Suprapubic skin (tissue), 4 donors: ENCODE results near the gene GALNT2. TPM values are rescaled to one million over a fixed set of nuclear protein-coding genes. Genes with fewer than 3 reads are reported as not detected.

ENCODE experiments used
- DNase-seq, 2 donors: peaks; one replicate each; pipeline ENCODE4 v3.0.0-alpha.2; 2019; ENCODE audit warnings: low spot score in 2 of 2
- H3K27ac ChIP-seq: fragments of 200-600 bp; sonication (generic); one replicate; pipeline ENCODE4 v1.5.1; 2019
- H3K27me3 ChIP-seq: fragments of 200-600 bp; sonication (generic); one replicate; pipeline ENCODE4 v1.5.1; 2019
- H3K36me3 ChIP-seq: fragments of 200-600 bp; sonication (generic); one replicate; pipeline ENCODE4 v1.5.1; 2019
- H3K4me1 ChIP-seq: fragments of 200-600 bp; sonication (generic); one replicate; pipeline ENCODE4 v1.5.1; 2019
- H3K4me3 ChIP-seq: fragments of 200-600 bp; sonication (generic); one replicate; pipeline ENCODE4 v1.5.1; 2019; ENCODE audit warnings: mild to moderate bottlenecking
- H3K9me3 ChIP-seq: fragments of 200-600 bp; sonication (generic); one replicate; pipeline ENCODE4 v1.5.1; 2019
- EP300 ChIP-seq: sonication (generic); formaldehyde crosslinking; IDR thresholded peaks from one replicate; pipeline ENCODE4 v1.6.1; 2017; ENCODE audit warnings: antibody characterized with exemption
- POLR2A ChIP-seq, 2 donors: fragments of 450-650 bp; IDR thresholded peaks; one replicate each; pipeline ENCODE4 v1.6.1; 2017; ENCODE audit warnings: antibody characterized with exemption in 2 of 2, mild to moderate bottlenecking in 2 of 2, moderate library complexity in 2 of 2
- POLR2AphosphoS5 ChIP-seq, 3 donors: sonication (generic); formaldehyde crosslinking; IDR thresholded peaks; one replicate each; pipeline ENCODE4 v1.6.1; 2017; ENCODE audit warnings: antibody characterized with exemption in 3 of 3
- WGBS: methylation state at CpG from one replicate; pipeline ENCODE4 v1.1.5; 2018; 5-methylcytosine and 5-hydroxymethylcytosine counted together
- total RNA-seq, 4 donors: library from RNA; depleted of rRNA; stranded (reverse); fragments of >200 nt; gene quantifications; one replicate each; pipeline ENCODE4 v1.1.0, GENCODE V29; 2016
- TF ChIP-seq, protein P1 (sequence below), 2 donors: fragments of 200-600 bp in 1 of 2; fragments of 450-650 bp in 1 of 2; sonication (generic) in 1 of 2; IDR thresholded peaks; one replicate each; pipeline ENCODE4 v1.5.1; 2016 to 2019; ENCODE audit warnings: antibody characterized with exemption in 2 of 2, mild to moderate bottlenecking in 1 of 2, moderate library complexity in 1 of 2

GALNT2 gene
- total RNA-seq, 4 donors from 2014 or later: 24.1 to 40.2 (median 36.4) TPM

- Histone ChIP-seq H3K4me1 (no peaks in the 10 kb centered on the region), H3K27ac (no peak overlapping the region), H3K36me3 (no peaks in the 10 kb centered on the region), H3K27me3 (no peaks in the 10 kb centered on the region), H3K4me3 (no peak overlapping the region), H3K9me3 (no peaks in the 10 kb centered on the region)
- no peak for DNase-seq
- 87% methylated on average over 6 of the region's 6 CpGs for WGBS
- TF ChIP-seq POLR2AphosphoS5 (IDR thresholded peaks at IDR 0.05) (no peak), POLR2A (IDR thresholded peaks at IDR 0.05) (no peak), EP300 (no peak)
- TF ChIP-seq, protein P1, sequence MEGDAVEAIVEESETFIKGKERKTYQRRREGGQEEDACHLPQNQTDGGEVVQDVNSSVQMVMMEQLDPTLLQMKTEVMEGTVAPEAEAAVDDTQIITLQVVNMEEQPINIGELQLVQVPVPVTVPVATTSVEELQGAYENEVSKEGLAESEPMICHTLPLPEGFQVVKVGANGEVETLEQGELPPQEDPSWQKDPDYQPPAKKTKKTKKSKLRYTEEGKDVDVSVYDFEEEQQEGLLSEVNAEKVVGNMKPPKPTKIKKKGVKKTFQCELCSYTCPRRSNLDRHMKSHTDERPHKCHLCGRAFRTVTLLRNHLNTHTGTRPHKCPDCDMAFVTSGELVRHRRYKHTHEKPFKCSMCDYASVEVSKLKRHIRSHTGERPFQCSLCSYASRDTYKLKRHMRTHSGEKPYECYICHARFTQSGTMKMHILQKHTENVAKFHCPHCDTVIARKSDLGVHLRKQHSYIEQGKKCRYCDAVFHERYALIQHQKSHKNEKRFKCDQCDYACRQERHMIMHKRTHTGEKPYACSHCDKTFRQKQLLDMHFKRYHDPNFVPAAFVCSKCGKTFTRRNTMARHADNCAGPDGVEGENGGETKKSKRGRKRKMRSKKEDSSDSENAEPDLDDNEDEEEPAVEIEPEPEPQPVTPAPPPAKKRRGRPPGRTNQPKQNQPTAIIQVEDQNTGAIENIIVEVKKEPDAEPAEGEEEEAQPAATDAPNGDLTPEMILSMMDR (IDR thresholded peaks at IDR 0.05): no peak
These were observed 34.3 kb upstream of the GALNT2 start for GRCh38 chr1:230032516-230033281.

- no peaks in the 10 kb centered on the region for H3K27me3 ChIP-seq
- no peak overlapping the region for H3K27ac ChIP-seq
- WGBS: 86% methylated on average over 3 of the region's 3 CpGs
- no peaks in the 10 kb centered on the region for H3K9me3 ChIP-seq
- DNase-seq: no peak
- no peaks in the 10 kb centered on the region for H3K36me3 ChIP-seq
- TF ChIP-seq, protein P1 (IDR thresholded peaks at IDR 0.05): no peak
- no peak for TF ChIP-seq EP300
- TF ChIP-seq POLR2AphosphoS5 (IDR thresholded peaks at IDR 0.05): no peak
- no peak for TF ChIP-seq POLR2A (IDR thresholded peaks at IDR 0.05)
- no peak overlapping the region for H3K4me3 ChIP-seq
- H3K4me1 ChIP-seq: no peaks in the 10 kb centered on the region
These were observed 29.8 kb upstream of the GALNT2 start for GRCh38 chr1:230037261-230037660.

GRCh38 chr1:230040440-230040839, 26.6 kb upstream of the GALNT2 start:
- no peaks in the 10 kb centered on the region for H3K36me3 ChIP-seq
- H3K4me3 ChIP-seq: no peak overlapping the region
- H3K4me1 ChIP-seq: no peaks in the 10 kb centered on the region
- no peaks in the 10 kb centered on the region for H3K9me3 ChIP-seq
- peaks cover 3% of the 10 kb centered on the region for H3K27me3 ChIP-seq
- no peak for DNase-seq
- no peak for TF ChIP-seq EP300
- TF ChIP-seq, protein P1 (IDR thresholded peaks at IDR 0.05): no peak
- no peak for TF ChIP-seq POLR2AphosphoS5 (IDR thresholded peaks at IDR 0.05)
- no peak for TF ChIP-seq POLR2A (IDR thresholded peaks at IDR 0.05)
- 94% methylated on average over 10 of the region's 10 CpGs for WGBS
- H3K27ac ChIP-seq: no peak overlapping the region

DNA sequence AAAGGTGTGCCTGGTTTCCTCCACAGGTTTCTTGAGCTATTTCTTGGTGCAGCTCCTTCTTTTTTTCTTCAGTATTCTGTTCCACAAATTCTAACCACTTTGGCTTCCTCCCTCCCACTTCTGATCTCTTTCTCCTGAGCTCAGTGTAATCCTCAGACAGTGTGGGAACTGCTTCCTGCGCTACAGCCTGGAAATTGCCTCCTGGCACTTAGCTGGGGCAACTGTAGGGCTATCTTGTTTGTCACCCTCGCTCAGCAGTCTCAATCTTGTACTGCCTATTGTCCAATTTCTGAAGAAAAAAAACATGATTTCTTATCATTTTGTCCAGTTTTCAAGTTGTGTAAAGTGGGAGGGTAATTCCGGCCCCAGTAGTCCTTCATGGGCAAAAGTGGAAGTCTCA, 24.0 kb upstream of the GALNT2 start:
- Histone ChIP-seq H3K36me3 (no peaks in the 10 kb centered on the region), H3K4me1 (no peaks in the 10 kb centered on the region), H3K9me3 (no peaks in the 10 kb centered on the region), H3K4me3 (no peak overlapping the region), H3K27ac (no peak overlapping the region), H3K27me3 (peaks cover 3% of the 10 kb centered on the region)
- WGBS: 72% methylated on average over 3 of the region's 3 CpGs
- TF ChIP-seq POLR2AphosphoS5 (IDR thresholded peaks at IDR 0.05) (no peak), POLR2A (IDR thresholded peaks at IDR 0.05) (no peak), EP300 (no peak)
- TF ChIP-seq, protein P1 (IDR thresholded peaks at IDR 0.05): no peak
- no peak for DNase-seq

GRCh38 chr1:230044729-230045128, 22.3 kb upstream of the GALNT2 start:
- Histone ChIP-seq H3K27me3 (peaks cover 6% of the 10 kb centered on the region), H3K27ac (no peak overlapping the region), H3K36me3 (no peaks in the 10 kb centered on the region), H3K4me3 (no peak overlapping the region), H3K4me1 (no peaks in the 10 kb centered on the region), H3K9me3 (no peaks in the 10 kb centered on the region)
- TF ChIP-seq POLR2AphosphoS5 (IDR thresholded peaks at IDR 0.05) (no peak), EP300 (no peak), POLR2A (IDR thresholded peaks at IDR 0.05) (no peak)
- TF ChIP-seq, protein P1 (IDR thresholded peaks at IDR 0.05): no peak
- WGBS: 83% methylated on average over 7 of the region's 7 CpGs
- no peak for DNase-seq
